Spleen (tissue), 7 donors: ENCODE data around the gene GPR27.

Experiments used
- CTCF ChIP-seq, 11 experiments: fragments of 200-600 bp in 7 of 11; fragments of 450-650 bp in 4 of 11; sonication (generic) in 4 of 11; IDR thresholded peaks in 8 of 11; conservative IDR thresholded peaks in 3 of 11; 1 replicate in 7 of 11; 2 replicates in 4 of 11; pipeline versions ENCODE4 v1.4.0 to v1.8.0; 2016 to 2021; ENCODE audit warnings: antibody characterized with exemption in 11 of 11, inconsistent platforms in 4 of 11, mild to moderate bottlenecking in 1 of 11
- POLR2A ChIP-seq, 3 donors: fragments of 450-650 bp; IDR thresholded peaks; one replicate each; pipeline ENCODE4 v1.5.1; 2017; ENCODE audit warnings: antibody characterized with exemption in 3 of 3, mild to moderate bottlenecking in 1 of 3
- donor health status: DM: no; HTN: no; CAD: no; lungs with moderate emphysema.
- donor health status: DM: no; HTN: no; CAD: no.
- donor health status: DM: no; HTN: no; CAD: no.

GRCh38 chr3:71784201-71784913 lies 30.7 kb downstream of the GPR27 start:
- TF ChIP-seq POLR2A (IDR thresholded peaks at IDR 0.05) (no peak), CTCF (IDR thresholded peaks at IDR 0.05 in 8 of 11, conservative IDR thresholded peaks at IDR 0.05 in 3 of 11) (no peak)
